Measurements from ENCODE around the gene KCNQ1OT1.

Gene KCNQ1OT1

GRCh38 chr11:2571598-2572281, 128.1 kb downstream of the KCNQ1OT1 start:
- H4K20me1 ChIP-seq (ENCODE audit: insufficient read depth, low read length), result no peaks in the 10 kb centered on the region
- H3K79me2 ChIP-seq (ENCODE audit: insufficient read depth, low read length), result no peaks in the 10 kb centered on the region
- no peaks in the 10 kb centered on the region for H3K9me2 ChIP-seq (ENCODE audit: low read depth, low read length)
- TF ChIP-seq CTCF (IDR thresholded peaks at IDR 0.05; ENCODE audit: low read length) (no peak), EZH2 (IDR thresholded peaks at IDR 0.05; ENCODE audit: borderline replicate concordance, low read length) (no peak)
- no peaks in the 10 kb centered on the region for H3K9me3 ChIP-seq (ENCODE audit: low read length)
- no peak overlapping the region for H3K4me3 ChIP-seq (ENCODE audit: low read depth, low read length, poor library complexity, severe bottlenecking)
- no peaks in the 10 kb centered on the region; the same call in 1 of the 2 replicates for H3K27me3 ChIP-seq (ENCODE audit: insufficient read depth, low read length)
- no peak overlapping the region for H3K4me2 ChIP-seq (ENCODE audit: low read length)
- H3F3A ChIP-seq (ENCODE audit: insufficient read depth, low read length), result no peaks in the 10 kb centered on the region
- H3K9ac ChIP-seq (ENCODE audit: low read length), result no peak overlapping the region
- H3K27ac ChIP-seq (ENCODE audit: low read depth, low read length, poor library complexity, severe bottlenecking), result no peak overlapping the region
- no peaks in the 10 kb centered on the region for H3K4me1 ChIP-seq (ENCODE audit: insufficient read depth, low read length, severe bottlenecking)
- H2AFZ ChIP-seq (ENCODE audit: low read length), result no peak overlapping the region
- H3K36me3 ChIP-seq (ENCODE audit: insufficient read depth, low read length), result no peaks in the 10 kb centered on the region

DNA sequence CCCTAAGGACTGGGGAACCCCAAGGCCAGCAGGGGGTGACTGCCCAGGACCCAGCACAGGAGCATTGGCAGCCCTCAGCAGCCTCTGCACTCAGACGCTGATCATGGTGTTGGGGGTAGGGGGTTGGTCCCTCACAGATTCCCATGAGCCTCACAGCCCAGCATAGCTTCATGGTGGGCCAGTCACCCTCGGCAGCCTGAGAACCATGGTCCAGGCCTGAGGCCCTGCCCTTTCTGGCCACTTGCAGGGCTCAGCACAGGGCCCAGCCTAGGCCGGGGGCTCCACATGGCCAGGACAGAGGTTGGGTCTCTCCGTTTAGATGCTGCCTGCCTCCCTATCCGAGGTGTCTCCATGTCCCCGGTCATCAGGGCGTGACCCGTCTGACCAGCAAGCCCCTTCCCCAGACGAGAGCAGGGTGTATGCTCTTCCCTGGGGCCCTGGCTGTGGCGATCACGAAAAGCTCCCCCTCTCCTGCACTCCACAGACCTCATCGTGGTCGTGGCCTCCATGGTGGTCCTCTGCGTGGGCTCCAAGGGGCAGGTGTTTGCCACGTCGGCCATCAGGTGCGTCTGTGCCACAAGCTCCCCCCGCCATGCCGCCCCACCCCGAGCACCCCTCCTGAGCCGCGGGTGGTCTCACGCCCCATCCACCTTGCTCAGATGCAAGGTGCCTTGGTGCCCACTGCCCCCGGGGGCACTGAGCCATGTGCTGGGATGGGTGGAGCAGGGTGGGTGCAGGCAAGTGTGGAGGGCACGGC, 128.8 kb downstream of the KCNQ1OT1 start:
- Histone ChIP-seq H3K27me3 (ENCODE audit: insufficient read depth, low read length) (no peaks in the 10 kb centered on the region; the same call in 1 of the 2 replicates), H3K9me2 (ENCODE audit: low read depth, low read length) (no peaks in the 10 kb centered on the region), H3K4me1 (ENCODE audit: insufficient read depth, low read length, severe bottlenecking) (no peaks in the 10 kb centered on the region), H2AFZ (ENCODE audit: low read length) (no peak overlapping the region), H3K4me3 (ENCODE audit: low read depth, low read length, poor library complexity, severe bottlenecking) (no peak overlapping the region), H3K9me3 (ENCODE audit: low read length) (no peaks in the 10 kb centered on the region), H3F3A (ENCODE audit: insufficient read depth, low read length) (no peaks in the 10 kb centered on the region), H3K4me2 (ENCODE audit: low read length) (no peak overlapping the region), H3K36me3 (ENCODE audit: insufficient read depth, low read length) (no peaks in the 10 kb centered on the region), H3K27ac (ENCODE audit: low read depth, low read length, poor library complexity, severe bottlenecking) (no peak overlapping the region), H3K79me2 (ENCODE audit: insufficient read depth, low read length) (no peaks in the 10 kb centered on the region), H4K20me1 (ENCODE audit: insufficient read depth, low read length) (no peaks in the 10 kb centered on the region), H3K9ac (ENCODE audit: low read length) (no peak overlapping the region)
- TF ChIP-seq EZH2 (IDR thresholded peaks at IDR 0.05; ENCODE audit: borderline replicate concordance, low read length) (no peak), CTCF (IDR thresholded peaks at IDR 0.05; ENCODE audit: low read length) (no peak)

DNA sequence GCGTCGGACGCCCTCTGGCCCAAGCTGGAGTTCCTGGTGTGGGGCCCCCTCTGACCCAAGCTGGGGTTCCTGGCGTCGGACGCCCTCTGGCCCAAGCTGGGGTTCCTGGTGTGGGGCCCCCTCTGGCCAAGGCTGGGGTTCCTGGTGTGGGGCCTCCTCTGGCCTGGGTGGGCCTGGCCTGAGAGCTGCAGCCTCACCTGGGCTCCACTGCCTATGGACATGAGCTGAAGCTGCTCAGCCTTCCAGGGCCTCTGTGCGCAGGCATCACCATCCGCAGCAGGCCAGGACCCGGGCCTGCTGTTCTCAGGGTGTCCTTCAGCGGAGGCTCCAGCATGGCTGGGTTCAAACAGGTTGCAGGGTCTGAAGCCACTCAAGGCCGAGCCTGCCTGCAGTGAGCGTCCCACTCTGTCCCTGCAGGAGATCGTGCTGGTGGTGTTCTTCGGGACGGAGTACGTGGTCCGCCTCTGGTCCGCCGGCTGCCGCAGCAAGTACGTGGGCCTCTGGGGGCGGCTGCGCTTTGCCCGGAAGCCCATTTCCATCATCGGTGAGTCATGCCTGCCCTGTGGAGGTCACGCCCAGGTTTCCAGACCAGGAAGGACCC, 129.5 kb downstream of the KCNQ1OT1 start:
- Histone ChIP-seq H3K4me3 (ENCODE audit: low read depth, low read length, poor library complexity, severe bottlenecking) (no peak overlapping the region), H3K9me3 (ENCODE audit: low read length) (no peaks in the 10 kb centered on the region), H2AFZ (ENCODE audit: low read length) (no peak overlapping the region), H3K27me3 (ENCODE audit: insufficient read depth, low read length) (no peaks in the 10 kb centered on the region; the same call in 1 of the 2 replicates), H3K79me2 (ENCODE audit: insufficient read depth, low read length) (no peaks in the 10 kb centered on the region), H3K4me2 (ENCODE audit: low read length) (no peak overlapping the region), H3K27ac (ENCODE audit: low read depth, low read length, poor library complexity, severe bottlenecking) (no peak overlapping the region), H3F3A (ENCODE audit: insufficient read depth, low read length) (no peaks in the 10 kb centered on the region), H3K36me3 (ENCODE audit: insufficient read depth, low read length) (no peaks in the 10 kb centered on the region), H3K9me2 (ENCODE audit: low read depth, low read length) (no peaks in the 10 kb centered on the region), H3K4me1 (ENCODE audit: insufficient read depth, low read length, severe bottlenecking) (no peaks in the 10 kb centered on the region), H4K20me1 (ENCODE audit: insufficient read depth, low read length) (no peaks in the 10 kb centered on the region), H3K9ac (ENCODE audit: low read length) (no peak overlapping the region)
- TF ChIP-seq EZH2 (IDR thresholded peaks at IDR 0.05; ENCODE audit: borderline replicate concordance, low read length), result no peak
- TF ChIP-seq CTCF (IDR thresholded peaks at IDR 0.05; ENCODE audit: low read length), result no peak

Measured in OCI-LY1 (cell line).